GM18873 (cell line): ENCODE results near the gene IGFN1.

Experiments used
- ATAC-seq: cut with Tn5 transposase; IDR thresholded peaks from one replicate; pipeline ENCODE4 v1.9.1; 2021; ENCODE audit warnings: mild to moderate bottlenecking, moderate library complexity, moderate number of reproducible peaks; ENCODE audit not compliant: unreplicated experiment, low FRiP score

Gene IGFN1

DNA sequence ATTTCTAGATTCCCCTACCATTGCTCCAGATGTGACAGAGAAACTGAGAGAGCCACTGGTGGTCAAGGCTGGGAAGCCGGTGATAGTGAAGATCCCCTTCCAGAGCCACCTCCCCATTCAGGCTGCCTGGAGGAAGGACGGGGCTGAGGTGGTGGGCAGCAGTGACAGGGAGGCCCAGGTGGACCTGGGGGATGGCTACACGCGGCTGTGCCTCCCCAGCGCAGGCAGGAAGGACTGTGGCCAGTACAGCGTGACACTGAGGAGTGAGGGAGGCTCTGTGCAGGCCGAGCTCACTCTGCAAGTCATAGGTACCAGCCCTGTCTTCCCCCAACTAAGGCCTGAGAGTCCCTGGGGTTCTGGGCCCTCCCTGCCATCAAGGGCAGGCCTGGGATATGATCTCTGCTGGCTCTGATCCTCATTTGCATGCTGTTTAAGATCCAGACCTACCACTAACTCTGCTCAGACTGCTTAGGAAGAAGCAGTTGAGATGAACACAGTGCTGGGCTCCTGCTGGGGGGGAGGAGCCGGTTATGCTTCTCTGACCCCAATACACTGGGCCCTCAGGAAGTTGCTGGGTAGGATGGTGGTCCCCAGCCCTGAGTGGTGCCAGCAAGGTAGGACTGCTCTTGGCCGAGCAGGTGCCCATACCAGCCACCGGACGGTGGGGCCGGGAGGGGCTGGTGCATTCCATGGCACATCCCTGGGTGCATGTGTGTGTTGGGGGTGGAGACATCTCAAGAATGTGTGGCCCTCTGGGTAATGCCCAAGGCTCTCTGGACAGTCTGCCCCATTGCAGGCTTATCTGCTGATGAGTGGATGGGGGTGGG lies 25.1 kb downstream of the IGFN1 start:
- ATAC-seq = no peak

DNA sequence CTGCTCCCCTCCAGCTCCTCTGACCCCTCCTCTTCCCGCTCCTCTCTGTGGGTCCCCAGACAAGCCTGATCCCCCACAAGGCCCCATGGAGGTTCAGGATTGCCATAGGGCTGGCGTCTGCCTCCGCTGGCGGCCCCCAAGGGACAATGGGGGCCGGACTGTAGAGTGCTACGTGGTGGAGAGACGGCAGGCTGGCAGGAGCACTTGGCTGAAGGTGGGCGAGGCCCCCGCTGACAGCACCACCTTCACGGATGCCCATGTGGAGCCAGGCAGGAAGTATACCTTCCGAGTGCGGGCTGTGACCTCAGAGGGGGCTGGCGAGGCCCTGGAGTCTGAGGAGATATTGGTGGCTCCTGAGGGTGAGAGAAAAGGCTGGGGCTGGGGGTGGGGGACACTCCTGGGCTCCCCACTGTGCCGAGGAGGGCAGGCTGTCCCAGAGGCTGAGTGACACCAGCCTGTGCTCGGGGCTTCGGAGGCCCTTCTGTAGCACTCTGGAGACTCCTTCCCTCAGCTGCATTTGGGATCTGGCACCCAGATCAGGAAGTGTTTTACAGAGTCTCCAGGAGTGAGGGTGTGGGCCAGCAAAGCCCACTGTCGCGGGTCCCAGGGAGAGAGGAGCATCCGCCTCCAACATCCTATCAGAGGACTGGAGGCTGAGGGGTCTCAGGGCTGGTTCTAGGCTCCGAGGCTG lies 25.9 kb downstream of the IGFN1 start:
- no peak for ATAC-seq

DNA sequence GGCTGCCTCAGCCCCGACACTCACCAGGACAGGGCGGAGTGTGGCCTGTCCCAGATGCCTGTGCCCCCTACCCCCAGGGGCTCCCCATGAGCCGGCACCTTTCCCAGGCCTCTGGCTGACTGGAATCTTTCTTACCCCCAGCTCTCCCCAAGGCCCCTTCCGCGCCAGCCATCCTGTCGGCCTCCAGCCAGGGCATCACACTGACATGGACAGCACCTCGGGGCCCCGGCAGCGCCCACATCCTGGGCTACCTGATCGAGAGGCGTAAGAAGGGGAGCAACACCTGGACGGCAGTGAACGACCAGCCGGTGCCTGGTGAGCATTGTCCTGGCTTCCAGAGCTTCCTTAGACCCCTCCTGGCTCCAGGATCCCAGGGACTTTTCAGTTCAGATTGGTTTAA lies 26.5 kb downstream of the IGFN1 start:
- no peak for ATAC-seq

DNA sequence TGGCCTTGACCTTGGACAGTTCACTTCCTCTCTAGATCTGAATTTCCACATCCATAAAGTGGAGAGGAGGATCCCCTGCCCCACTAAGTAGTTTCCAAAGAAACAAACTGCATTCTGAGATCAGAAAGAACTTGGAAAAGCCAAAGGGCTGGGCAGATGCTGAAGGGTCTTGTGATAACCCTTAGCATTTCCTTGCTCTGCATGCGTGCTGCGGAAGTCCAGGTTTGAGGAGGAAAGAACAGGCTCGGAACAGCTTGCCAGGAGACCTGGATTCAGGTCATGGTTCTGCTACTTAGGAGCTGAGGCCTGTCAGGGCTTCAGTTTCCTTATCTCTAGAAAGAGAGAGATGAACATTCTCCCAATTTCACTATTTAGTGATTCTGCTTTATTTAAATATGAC lies 27.2 kb downstream of the IGFN1 start:
- ATAC-seq = no peak

DNA sequence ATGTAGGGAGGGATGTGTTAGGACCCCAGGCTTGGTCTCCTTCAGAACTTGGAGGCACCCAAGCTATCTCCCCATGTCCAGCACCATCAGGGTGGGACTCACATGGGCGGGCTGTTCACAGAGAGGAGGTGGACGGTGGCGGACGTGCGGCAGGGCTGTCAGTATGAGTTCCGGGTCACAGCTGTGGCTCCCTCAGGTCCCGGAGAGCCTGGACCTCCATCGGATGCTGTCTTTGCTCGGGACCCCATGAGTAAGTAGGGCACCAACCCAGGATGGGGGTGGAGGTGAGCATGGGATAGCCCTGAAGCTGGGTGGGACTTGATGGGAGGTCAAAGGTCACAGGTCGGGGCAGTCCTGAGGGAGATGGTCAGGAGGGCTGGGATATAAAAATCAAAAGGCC lies 27.8 kb downstream of the IGFN1 start:
- ATAC-seq = no peak

DNA sequence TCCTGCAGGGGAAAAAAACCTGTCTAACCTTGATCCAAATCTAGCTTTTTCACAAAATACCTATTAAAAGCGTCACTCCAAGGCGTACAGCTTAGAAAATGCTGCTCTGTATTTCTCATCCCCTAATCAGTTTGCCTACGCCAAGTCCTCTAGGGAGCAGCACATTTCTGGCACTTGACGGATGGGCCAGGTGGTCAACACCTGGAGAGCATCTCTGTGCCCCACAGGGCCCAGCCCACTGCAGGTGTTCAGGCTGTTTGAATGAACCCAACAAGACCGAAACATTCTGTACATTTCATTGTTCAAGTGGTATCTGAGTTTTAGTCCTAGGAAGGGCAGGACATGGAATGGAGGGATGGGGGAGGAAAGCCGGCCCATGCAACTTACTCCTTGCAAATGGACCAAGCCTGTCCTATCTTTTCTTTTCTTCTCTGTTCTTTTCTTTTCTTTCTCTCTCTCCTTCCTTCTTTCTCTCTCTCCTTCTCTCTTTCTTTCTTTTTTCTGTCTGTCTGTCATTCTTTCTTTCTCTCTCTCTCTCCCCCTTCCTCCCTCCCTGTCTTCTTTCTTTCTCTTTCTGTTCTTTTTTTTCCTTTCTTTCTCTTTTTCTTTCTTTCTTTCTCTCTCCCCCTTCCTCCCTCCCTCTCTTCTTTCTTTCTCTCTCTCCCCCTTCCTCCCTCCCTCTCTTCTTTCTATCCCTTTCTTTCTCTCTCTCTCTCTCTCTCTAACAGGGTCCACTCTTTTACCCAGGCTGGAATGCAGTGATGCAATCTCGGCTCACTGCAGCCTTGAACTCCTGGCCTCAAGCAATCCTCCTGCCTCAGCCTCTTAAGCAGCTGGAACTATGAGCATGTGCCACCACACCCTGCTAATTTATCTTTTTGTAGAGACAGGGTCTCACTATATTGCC lies 29.1 kb downstream of the IGFN1 start:
- ATAC-seq = no peak

DNA sequence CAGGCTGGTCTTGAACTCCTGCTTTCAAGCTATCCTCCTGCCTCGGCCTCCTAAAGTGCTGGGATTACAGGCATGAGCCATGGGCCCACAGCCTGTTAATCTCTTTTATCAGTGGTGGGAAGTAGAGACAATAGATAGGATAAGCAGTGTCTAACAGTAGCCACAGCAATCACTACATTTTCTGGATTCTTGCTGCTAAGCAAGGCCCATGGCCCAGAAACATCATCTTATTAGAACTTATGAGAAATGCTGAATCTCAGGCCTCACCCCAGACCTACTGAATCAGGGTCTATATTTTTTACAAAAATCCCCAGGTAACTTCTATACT lies 29.7 kb downstream of the IGFN1 start:
- no peak for ATAC-seq

GRCh38 chr1:201221201-201221846 lies 30.7 kb downstream of the IGFN1 start:
- no peak for ATAC-seq

DNA sequence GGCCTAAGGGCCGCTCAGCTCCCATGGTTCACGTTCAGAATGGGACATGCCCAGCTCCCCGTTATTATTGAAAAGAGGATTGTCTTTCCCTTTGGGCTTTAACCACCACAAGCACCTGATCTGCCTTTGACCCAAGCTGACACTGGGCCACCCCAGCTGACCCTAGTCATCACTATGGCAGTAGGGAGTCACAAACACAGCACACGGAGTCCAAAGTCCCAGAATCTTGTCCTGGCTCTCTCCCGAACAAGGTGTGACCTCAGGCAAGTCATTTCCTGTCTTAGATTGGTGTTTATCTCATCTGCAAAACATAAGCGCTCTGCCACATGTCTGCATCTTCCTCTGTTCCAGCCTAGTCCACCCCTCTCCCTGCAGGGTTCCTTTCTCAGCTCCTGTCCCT lies 31.5 kb downstream of the IGFN1 start:
- ATAC-seq = no peak

GRCh38 chr1:201223852-201224665 lies 33.4 kb downstream of the IGFN1 start:
- no peak for ATAC-seq

DNA sequence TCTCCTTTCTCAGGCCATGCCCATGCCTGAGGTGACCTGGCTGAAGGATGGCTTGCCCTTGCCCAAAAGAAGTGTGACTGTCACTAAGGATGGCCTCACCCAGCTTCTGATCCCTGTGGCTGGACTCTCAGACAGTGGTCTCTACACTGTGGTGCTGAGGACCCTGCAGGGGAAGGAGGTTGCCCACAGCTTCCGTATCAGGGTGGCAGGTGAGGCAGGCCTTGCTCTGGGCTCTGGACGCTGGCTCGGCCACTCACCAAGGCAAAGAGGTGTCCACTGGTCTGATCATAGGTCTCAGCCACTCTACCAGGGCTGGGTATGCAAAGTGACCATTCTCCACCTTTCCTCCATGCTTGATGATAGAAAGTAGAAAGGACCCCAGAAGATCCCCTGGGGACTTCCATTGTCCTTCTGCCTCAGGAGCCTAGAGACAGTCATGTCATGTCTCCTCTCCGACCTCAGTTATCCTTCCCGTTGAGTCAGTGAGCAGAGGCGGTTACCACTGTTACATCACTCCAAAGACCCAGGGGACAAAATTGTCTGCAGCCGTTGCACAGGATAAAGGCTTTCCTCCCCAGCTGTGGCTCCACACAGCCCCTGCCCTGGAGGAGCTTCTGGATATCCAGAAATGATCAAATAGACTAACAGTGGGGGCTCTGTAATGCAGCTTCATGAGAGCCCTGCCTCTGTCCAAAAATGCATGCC lies 34.2 kb downstream of the IGFN1 start:
- no peak for ATAC-seq

DNA sequence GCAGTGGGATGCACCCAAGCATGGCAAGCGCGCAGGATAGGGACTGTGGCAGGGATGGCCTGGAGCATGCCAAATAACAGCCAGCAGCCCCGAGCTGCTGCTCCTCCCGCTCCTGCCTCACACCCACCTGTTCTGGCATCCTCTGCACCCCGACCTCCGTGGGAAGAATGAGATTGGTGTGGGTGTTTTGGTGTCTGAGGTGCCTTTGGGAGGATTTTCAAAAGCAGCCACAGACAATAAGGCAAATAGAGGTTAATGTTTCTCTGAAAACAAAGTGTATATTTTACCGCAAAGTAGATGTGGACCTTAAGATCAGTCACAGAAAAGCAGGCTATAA lies 35.5 kb downstream of the IGFN1 start:
- no peak for ATAC-seq

DNA sequence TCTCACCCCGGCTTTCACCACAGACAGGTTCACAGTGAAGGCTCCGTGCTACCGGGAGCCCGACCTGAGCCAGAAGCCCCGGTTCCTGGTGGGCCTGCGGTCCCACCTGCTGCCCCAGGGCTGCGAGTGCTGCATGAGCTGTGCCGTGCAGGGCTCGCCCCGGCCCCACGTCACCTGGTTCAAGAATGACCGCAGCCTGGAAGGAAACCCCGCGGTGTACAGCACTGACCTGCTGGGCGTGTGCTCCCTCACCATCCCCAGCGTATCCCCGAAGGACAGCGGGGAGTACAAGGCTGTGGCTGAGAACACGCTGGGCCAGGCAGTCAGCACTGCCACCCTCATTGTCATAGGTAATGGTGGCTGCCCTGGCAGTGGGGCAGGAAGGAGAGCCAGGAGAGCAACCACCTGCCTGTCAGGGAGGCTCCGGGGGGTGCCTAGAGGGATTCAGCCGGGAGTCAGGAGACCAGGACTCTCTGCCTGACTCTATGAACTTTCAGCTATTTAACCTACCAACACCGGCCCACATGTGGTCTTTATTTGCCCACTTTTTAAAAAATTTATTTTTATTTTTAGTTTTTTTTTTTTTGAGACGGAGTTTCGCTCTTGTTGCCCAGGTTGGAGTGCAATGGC lies 36.4 kb downstream of the IGFN1 start:
- ATAC-seq = no peak

- no peak for ATAC-seq
Measured at GRCh38 chr1:201228011-201228983, 37.7 kb downstream of the IGFN1 start.

DNA sequence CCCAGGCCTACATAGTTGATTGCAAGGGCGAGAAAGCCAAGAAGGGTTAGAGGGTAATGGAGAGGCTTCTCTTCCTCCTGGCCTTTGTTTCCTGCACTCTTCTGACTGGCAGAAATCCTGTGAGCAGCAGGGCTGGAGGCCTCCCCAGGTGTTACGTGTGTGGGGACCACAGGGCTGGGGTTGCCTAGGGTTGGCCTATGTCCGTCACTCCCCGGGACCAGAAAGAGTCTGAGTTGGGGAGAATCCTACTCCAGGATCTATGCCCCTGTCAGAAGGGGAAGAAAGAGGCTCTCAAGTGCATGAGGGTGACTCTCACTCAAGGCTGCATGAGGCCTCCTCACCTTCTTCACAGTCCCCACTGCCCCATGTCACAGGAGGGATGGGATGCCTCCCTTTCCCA lies 38.5 kb downstream of the IGFN1 start:
- no peak for ATAC-seq

DNA sequence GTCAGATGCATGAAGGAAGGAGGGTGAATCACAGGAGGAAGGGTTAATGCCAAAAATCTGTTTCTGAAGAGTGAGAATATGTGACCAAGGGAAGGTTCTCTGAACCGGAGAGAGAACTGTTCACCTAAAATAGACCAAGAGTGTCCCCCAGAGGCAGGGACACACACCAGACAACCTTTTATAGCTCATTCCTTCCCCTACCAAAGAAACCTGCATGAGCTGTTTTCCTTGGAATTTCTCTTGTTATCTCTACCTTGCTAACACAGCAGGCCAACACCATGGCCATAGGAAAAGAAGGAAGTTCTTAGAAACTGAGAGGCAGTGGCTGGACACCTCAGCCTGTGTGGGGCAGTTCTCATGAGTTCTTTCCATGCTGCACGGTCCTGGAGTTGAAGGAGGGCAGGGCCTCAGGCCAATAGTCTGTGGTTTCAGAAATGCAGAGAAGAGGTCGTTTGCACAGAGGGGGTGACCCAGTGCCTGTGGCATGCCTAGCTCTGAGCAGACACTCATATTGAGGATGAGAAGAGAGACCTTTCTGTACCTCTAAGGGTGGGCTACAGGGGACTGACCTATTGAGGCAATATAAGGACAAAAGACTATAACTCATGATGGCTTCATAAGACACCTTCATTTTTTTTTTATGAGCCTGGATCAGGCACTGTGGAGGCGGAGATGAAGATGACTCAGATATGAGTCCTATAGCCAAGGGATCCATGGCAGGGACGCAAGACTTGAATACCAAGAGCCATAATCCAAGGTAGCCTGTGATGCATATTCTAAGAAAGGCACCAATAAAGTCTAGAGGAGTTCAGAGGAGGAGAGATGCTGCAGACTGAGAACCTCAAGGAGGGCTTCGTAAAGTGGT lies 39.4 kb downstream of the IGFN1 start:
- ATAC-seq = no peak

- no peak for ATAC-seq
Measured at GRCh38 chr1:201230676-201231075, 40.1 kb downstream of the IGFN1 start.
